ENCODE results near the gene RUVBL2.
"Not testable (repeated sequence)": the region's sequence is repeated elsewhere in the genome, so short reads cannot be mapped to it uniquely, and the experiment has no call there.

The RUVBL2 gene

GRCh38 chr19:49049834-49050233 lies 56.1 kb downstream of the RUVBL2 start:
- not testable (repeated sequence) for DNase-seq (ENCODE audit: low spot score)

- DNase-seq (ENCODE audit: low spot score): not testable (repeated sequence)
Measured at GRCh38 chr19:49050376-49051033, 56.8 kb downstream of the RUVBL2 start.

- no peak for DNase-seq (ENCODE audit: low spot score)
Measured at GRCh38 chr19:49056101-49056901, 62.6 kb downstream of the RUVBL2 start.

GRCh38 chr19:49056902-49057596 lies 63.4 kb downstream of the RUVBL2 start:
- not testable (repeated sequence) for DNase-seq (ENCODE audit: low spot score)

- no peak for DNase-seq (ENCODE audit: low spot score)
Measured at GRCh38 chr19:49057636-49058234, 64.0 kb downstream of the RUVBL2 start, which contains the start of gene CGB7. CGB7 (minus strand) TSS chr19:49057749; CDS start chr19:49055375, 2,374 bp downstream.

GRCh38 chr19:49058562-49058961 lies 64.9 kb downstream of the RUVBL2 start:
- DNase-seq (ENCODE audit: low spot score): no peak

GRCh38 chr19:49059053-49059452 lies 65.4 kb downstream of the RUVBL2 start:
- DNase-seq (ENCODE audit: low spot score): no peak

GRCh38 chr19:49061000-49061399 lies 67.3 kb downstream of the RUVBL2 start:
- no peak for DNase-seq (ENCODE audit: low spot score)

- DNase-seq (ENCODE audit: low spot score): no peak
Measured at GRCh38 chr19:49061445-49061844, 67.8 kb downstream of the RUVBL2 start.

- no peak for DNase-seq (ENCODE audit: low spot score)
Measured at GRCh38 chr19:49064029-49064629, 70.4 kb downstream of the RUVBL2 start.

GRCh38 chr19:49064768-49065611 lies 71.3 kb downstream of the RUVBL2 start, which contains the start of gene NTF4:
NTF4 (minus strand) TSS chr19:49064818; CDS start chr19:49061997, 2,821 bp downstream.
- no peak for DNase-seq (ENCODE audit: low spot score)
